ENCODE results near the gene ATN1.

DNA sequence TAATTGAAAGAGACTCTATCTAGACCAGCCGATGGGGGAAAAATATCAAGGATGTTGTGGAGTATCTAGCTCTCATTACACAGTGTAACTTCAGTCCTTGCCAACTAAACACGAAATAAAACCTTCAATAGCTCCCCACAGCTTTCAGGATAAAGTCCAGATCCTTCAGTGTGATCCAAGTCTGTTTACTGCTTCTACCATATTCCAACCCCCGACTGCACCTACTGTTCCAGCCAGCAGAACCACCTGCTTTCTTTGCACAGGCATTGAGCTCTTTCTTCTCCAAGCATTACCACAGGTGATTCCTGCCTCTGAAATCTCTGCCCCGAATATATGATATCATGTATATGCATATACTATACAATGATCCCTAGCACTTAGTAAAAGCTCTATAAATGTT, 25.3 kb upstream of the ATN1 start:
- no peak for TF ChIP-seq ZBTB7A (IDR thresholded peaks at IDR 0.05; ENCODE audit: low read depth)
- TF ChIP-seq, protein P1, sequence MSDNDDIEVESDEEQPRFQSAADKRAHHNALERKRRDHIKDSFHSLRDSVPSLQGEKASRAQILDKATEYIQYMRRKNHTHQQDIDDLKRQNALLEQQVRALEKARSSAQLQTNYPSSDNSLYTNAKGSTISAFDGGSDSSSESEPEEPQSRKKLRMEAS (IDR thresholded peaks at IDR 0.05) = no peak
- no peak for TF ChIP-seq CEBPB (IDR thresholded peaks at IDR 0.05)
- TF ChIP-seq TEAD4 (IDR thresholded peaks at IDR 0.05) = no peak
- TF ChIP-seq EP300 (IDR thresholded peaks at IDR 0.05; ENCODE audit: borderline replicate concordance) = no peak
- TF ChIP-seq TAF1 (IDR thresholded peaks at IDR 0.05; ENCODE audit: low read depth) = no peak
- TF ChIP-seq, protein P2, sequence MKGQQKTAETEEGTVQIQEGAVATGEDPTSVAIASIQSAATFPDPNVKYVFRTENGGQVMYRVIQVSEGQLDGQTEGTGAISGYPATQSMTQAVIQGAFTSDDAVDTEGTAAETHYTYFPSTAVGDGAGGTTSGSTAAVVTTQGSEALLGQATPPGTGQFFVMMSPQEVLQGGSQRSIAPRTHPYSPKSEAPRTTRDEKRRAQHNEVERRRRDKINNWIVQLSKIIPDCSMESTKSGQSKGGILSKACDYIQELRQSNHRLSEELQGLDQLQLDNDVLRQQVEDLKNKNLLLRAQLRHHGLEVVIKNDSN (IDR thresholded peaks at IDR 0.05) = no peak
- TF ChIP-seq RAD21 (IDR thresholded peaks at IDR 0.05; ENCODE audit: low read depth) = no peak
- no peak for TF ChIP-seq REST (IDR thresholded peaks at IDR 0.05; ENCODE audit: low read depth)
